Nephron progenitor cell (in vitro differentiated cells): ENCODE results near the gene LYPLAL1.
A peak's percentile ranks its signal among the peaks of the same experiment; 100 is the strongest.

Source experiments
- DNase-seq: peaks from one replicate; pipeline ENCODE4 v3.0.0; 2021
- H3K27ac Mint-ChIP-seq: 2 replicates; pipeline ENCODE4 v1.8.0; 2021; ENCODE audit warnings: mild to moderate bottlenecking, moderate library complexity, mixed read lengths
- H3K27me3 Mint-ChIP-seq: 2 replicates; pipeline ENCODE4 v1.8.0; 2021; ENCODE audit warnings: mild to moderate bottlenecking, low read depth, mixed read lengths; ENCODE audit not compliant: poor library complexity
- H3K36me3 Mint-ChIP-seq: 2 replicates; pipeline ENCODE4 v1.8.0; 2021; ENCODE audit warnings: low read depth, mixed read lengths
- H3K4me1 Mint-ChIP-seq: 2 replicates; pipeline ENCODE4 v1.8.0; 2021; ENCODE audit warnings: mixed read lengths
- H3K4me3 Mint-ChIP-seq: 2 replicates; pipeline ENCODE4 v1.8.0; 2021; ENCODE audit warnings: mild to moderate bottlenecking, moderate library complexity, mixed read lengths
- H3K9me3 Mint-ChIP-seq: 2 replicates; pipeline ENCODE4 v1.8.0; 2021; ENCODE audit warnings: mild to moderate bottlenecking, moderate library complexity, mixed read lengths
- CTCF ChIP-seq: fragments of 200-600 bp; sonication (generic); IDR thresholded peaks from 2 replicates; pipeline ENCODE4 v1.5.0; 2021; ENCODE audit warnings: antibody characterized with exemption

Gene LYPLAL1

GRCh38 chr1:219173758-219174459, at the start of gene LYPLAL1:
Gene LYPLAL1 (plus strand): TSS chr1:219173878. CDS start chr1:219173891, 13 bp downstream.
- Mint-ChIP-seq H3K9me3 (peaks cover 4% of the 10 kb centered on the region), H3K27me3 (no peaks in the 10 kb centered on the region), H3K4me3 (peak within 1 kb of the TSS; percentile 92), H3K36me3 (peaks cover 11% of the 10 kb centered on the region), H3K27ac (peak within 1 kb of the TSS; percentile 20), H3K4me1 (peaks cover 24% of the 10 kb centered on the region)
- peak; percentile 87 for DNase-seq
- no peak for TF ChIP-seq CTCF

- H3K4me1 Mint-ChIP-seq = peaks cover 18% of the 10 kb centered on the region
- no peak for TF ChIP-seq CTCF
- no peaks in the 10 kb centered on the region for H3K36me3 Mint-ChIP-seq
- H3K4me3 Mint-ChIP-seq = no peak overlapping the region
- H3K27me3 Mint-ChIP-seq = peaks cover 2% of the 10 kb centered on the region
- DNase-seq = no peak
- H3K9me3 Mint-ChIP-seq = no peaks in the 10 kb centered on the region
- no peak overlapping the region for H3K27ac Mint-ChIP-seq
These were observed 49.5 kb upstream of the LYPLAL1 start for GRCh38 chr1:219124163-219124562.

GRCh38 chr1:219125342-219125741, 48.3 kb upstream of the LYPLAL1 start:
- Mint-ChIP-seq H3K4me3 (no peak overlapping the region), H3K36me3 (no peaks in the 10 kb centered on the region), H3K9me3 (no peaks in the 10 kb centered on the region), H3K27ac (no peak overlapping the region), H3K4me1 (peaks cover 8% of the 10 kb centered on the region), H3K27me3 (peaks cover 2% of the 10 kb centered on the region)
- DNase-seq = no peak
- no peak for TF ChIP-seq CTCF

DNA sequence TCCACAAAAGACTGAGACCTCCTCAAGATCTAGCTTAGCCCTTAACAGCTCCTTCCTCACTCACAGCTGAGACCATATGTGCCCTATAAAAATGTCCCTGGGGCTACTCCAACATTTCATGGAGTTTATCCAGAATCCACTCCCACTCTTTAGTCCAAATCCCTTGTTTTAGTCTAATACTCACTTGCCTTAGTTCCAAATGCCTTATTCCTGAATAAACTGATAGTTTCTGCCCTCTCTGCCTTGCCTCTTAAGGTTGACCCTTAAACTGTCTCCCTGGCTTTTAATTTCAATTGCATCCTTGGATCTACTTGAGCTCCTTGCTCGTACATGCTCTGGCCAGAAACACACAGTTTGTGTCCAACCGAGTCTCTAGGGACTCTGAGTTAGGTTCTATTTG, 47.3 kb upstream of the LYPLAL1 start:
- H3K36me3 Mint-ChIP-seq = no peaks in the 10 kb centered on the region
- no peaks in the 10 kb centered on the region for H3K9me3 Mint-ChIP-seq
- no peak for TF ChIP-seq CTCF
- no peak for DNase-seq
- peaks cover under 1% of the 10 kb centered on the region for H3K4me1 Mint-ChIP-seq
- no peak overlapping the region for H3K4me3 Mint-ChIP-seq
- peaks cover 2% of the 10 kb centered on the region for H3K27me3 Mint-ChIP-seq
- no peak overlapping the region for H3K27ac Mint-ChIP-seq

DNA sequence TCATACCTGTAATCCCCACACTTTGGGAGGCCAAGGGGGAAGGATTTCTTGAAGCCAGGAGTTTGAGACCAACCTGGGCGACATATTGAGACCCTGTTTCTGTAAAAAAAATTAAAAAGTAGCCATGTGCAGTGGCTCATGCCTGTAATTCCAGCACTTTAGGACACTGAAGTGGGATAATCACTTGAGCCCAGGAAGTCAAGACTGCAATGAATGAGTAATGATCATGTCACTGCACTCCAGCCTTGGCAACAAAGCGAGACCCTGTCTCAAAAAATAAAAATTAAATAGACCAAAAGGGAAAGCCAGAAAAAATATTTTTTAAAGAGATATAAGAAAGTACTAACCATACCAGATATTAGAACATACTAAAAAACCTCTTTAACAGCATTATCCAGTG, 44.7 kb upstream of the LYPLAL1 start:
- H3K4me1 Mint-ChIP-seq = no peaks in the 10 kb centered on the region

More for the DNA sequence above, 44.7 kb upstream of the LYPLAL1 start:
- Mint-ChIP-seq H3K27me3 (peaks cover 2% of the 10 kb centered on the region), H3K36me3 (no peaks in the 10 kb centered on the region), H3K9me3 (peaks cover 2% of the 10 kb centered on the region), H3K4me3 (no peak overlapping the region), H3K27ac (no peak overlapping the region)
- no peak for DNase-seq
- no peak for TF ChIP-seq CTCF
